ENCODE data around the gene CCDC85B. TPM values are rescaled to one million over a fixed set of nuclear protein-coding genes. Genes with fewer than 3 reads are reported as not detected.

CCDC85B gene
- total and polyA plus RNA-seq, 2 of the 13 experiments (the other 11 are each of a cell fraction or from before 2014, with no cell fraction given) = 8.2 to 19.5 TPM

- TF ChIP-seq CEBPZ (IDR thresholded peaks at IDR 0.05; ENCODE audit: low read length) (no peak), CHD4 (IDR thresholded peaks at IDR 0.05; ENCODE audit: borderline replicate concordance, low read length) (no peak), RFX1 (IDR thresholded peaks at IDR 0.05) (no peak), RORA (CRISPR knock-in tag; IDR thresholded peaks at IDR 0.05) (no peak), ZNF781 (CRISPR knock-in tag; IDR thresholded peaks at IDR 0.05; ENCODE audit: borderline replicate concordance, not compliant biosample characterization) (peak; percentile 30), HNF4G (IDR thresholded peaks at IDR 0.05; ENCODE audit: borderline replicate concordance, low read depth, low read length) (0 out of 2 replicates have a peak, but pooled peaks have one; percentile 4), HNF4G (CRISPR knock-in tag; IDR thresholded peaks at IDR 0.05; ENCODE audit: borderline replicate concordance, low read depth) (peak; percentile 65; the same call in 1 of the 2 replicates), AKAP8 (CRISPR knock-in tag; IDR thresholded peaks at IDR 0.05) (no peak), KLF13 (CRISPR knock-in tag; IDR thresholded peaks at IDR 0.05) (0 out of 2 replicates have a peak, but pooled peaks have one; percentile 33), ZFAT (CRISPR knock-in tag; conservative IDR thresholded peaks at IDR 0.05) (no peak), JUND (CRISPR knock-in tag; IDR thresholded peaks at IDR 0.05) (no peak), ZFP36L1 (CRISPR knock-in tag; IDR thresholded peaks at IDR 0.05) (no peak), CBFB (CRISPR knock-in tag; IDR thresholded peaks at IDR 0.05) (peak; percentile 81; the same call in 1 of the 2 replicates), SRSF9 (IDR thresholded peaks at IDR 0.05; ENCODE audit: borderline replicate concordance, insufficient read depth, low read depth, low read length, poor library complexity, severe bottlenecking) (no peak), KDM5A (IDR thresholded peaks at IDR 0.05; ENCODE audit: borderline replicate concordance, low read length) (peak; percentile 24; the same call in 1 of the 2 replicates), ZNF784 (CRISPR knock-in tag; IDR thresholded peaks at IDR 0.05; ENCODE audit: borderline replicate concordance) (no peak), ZNF879 (CRISPR knock-in tag; IDR thresholded peaks at IDR 0.05) (no peak), ZKSCAN1 (IDR thresholded peaks at IDR 0.05; ENCODE audit: low read length) (no peak), TBP (CRISPR knock-in tag; IDR thresholded peaks at IDR 0.05) (no peak), ATF7 (IDR thresholded peaks at IDR 0.05) (no peak), ATF7 (CRISPR knock-in tag; IDR thresholded peaks at IDR 0.05) (no peak)
- TF ChIP-seq, protein P1, sequence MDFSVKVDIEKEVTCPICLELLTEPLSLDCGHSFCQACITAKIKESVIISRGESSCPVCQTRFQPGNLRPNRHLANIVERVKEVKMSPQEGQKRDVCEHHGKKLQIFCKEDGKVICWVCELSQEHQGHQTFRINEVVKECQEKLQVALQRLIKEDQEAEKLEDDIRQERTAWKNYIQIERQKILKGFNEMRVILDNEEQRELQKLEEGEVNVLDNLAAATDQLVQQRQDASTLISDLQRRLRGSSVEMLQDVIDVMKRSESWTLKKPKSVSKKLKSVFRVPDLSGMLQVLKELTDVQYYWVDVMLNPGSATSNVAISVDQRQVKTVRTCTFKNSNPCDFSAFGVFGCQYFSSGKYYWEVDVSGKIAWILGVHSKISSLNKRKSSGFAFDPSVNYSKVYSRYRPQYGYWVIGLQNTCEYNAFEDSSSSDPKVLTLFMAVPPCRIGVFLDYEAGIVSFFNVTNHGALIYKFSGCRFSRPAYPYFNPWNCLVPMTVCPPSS (IDR thresholded peaks at IDR 0.05) = no peak
- TF ChIP-seq, protein P2, sequence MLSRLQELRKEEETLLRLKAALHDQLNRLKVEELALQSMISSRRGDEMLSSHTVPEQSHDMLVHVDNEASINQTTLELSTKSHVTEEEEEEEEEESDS (CRISPR knock-in tag; IDR thresholded peaks at IDR 0.05; ENCODE audit: borderline replicate concordance) = 0 out of 2 replicates have a peak, but pooled peaks have one; percentile 14
- TF ChIP-seq, protein P3, sequence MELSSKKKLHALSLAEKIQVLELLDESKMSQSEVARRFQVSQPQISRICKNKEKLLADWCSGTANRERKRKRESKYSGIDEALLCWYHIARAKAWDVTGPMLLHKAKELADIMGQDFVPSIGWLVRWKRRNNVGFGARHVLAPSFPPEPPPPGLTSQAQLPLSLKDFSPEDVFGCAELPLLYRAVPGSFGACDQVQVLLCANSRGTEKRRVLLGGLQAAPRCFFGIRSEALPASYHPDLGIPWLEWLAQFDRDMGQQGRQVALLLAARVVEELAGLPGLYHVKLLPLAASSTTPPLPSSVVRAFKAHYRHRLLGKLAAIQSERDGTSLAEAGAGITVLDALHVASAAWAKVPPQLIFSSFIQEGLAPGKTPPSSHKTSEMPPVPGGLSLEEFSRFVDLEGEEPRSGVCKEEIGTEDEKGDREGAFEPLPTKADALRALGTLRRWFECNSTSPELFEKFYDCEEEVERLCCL (CRISPR knock-in tag; IDR thresholded peaks at IDR 0.05; ENCODE audit: borderline replicate concordance) = no peak
These were observed 2.2 kb upstream of the CCDC85B start, which contains the start of gene FIBP (continued) for GRCh38 chr11:65888163-65888814.

All from HepG2 (cell line).